ENCODE measurements around the gene HIVEP3. TPM values are rescaled to one million over a fixed set of nuclear protein-coding genes. Genes with fewer than 3 reads are reported as not detected.

HIVEP3 gene
- total and polyA plus RNA-seq, 2 donors (not counting 1 experiment from before 2014, with no cell fraction given) = 2.0 to 5.1 TPM

GRCh38 chr1:41598325-41598724, 320.4 kb downstream of the HIVEP3 start:
- H3K79me2 ChIP-seq (ENCODE audit: control insufficient read depth, insufficient read depth, low read length) = peaks cover 24% of the 10 kb centered on the region
- TF ChIP-seq CTCF (IDR thresholded peaks at IDR 0.05) (no peak), EZH2 (IDR thresholded peaks at IDR 0.05; ENCODE audit: borderline replicate concordance, insufficient read depth, low read depth, low read length, poor library complexity, severe bottlenecking) (no peak)
- intact Hi-C loops (cut with micrococcal nuclease) = no loop called here
- H3K36me3 ChIP-seq (replicated peaks in 1 of 2; ENCODE audit: control extremely low read depth in 1 of 2, control insufficient read depth in 1 of 2, extremely low read depth in 1 of 2, insufficient read depth in 2 of 2, low read length in 1 of 2) = no peaks in the 10 kb centered on the region
- H3K27me3 ChIP-seq (replicated peaks in 1 of 4; ENCODE audit: control extremely low read depth in 1 of 4, control insufficient read depth in 3 of 4, insufficient read depth in 4 of 4, low read length in 3 of 4) = no peaks in the 10 kb centered on the region
- CTCF ChIA-PET = no interaction called here
- Mint-ChIP-seq H3K27me3 (no peaks in the 10 kb centered on the region), H3K9me3 (ENCODE audit: insufficient read depth) (no peaks in the 10 kb centered on the region), H3K4me1 (peaks cover 2% of the 10 kb centered on the region), H3K4me3 (no peak overlapping the region), H3K27ac (no peak overlapping the region)
- no peak overlapping the region for H3K27ac ChIP-seq (ENCODE audit: low read length in 2 of 2)
- no peaks in the 10 kb centered on the region for H4K20me1 ChIP-seq (ENCODE audit: control insufficient read depth, insufficient read depth, low read length, poor library complexity, severe bottlenecking)
- peaks cover 0 to 3% (median 0%) of the 10 kb centered on the region in 3 donors for H3K9me3 ChIP-seq (ENCODE audit: control extremely low read depth in 1 of 3, control insufficient read depth in 2 of 3, insufficient read depth in 1 of 3, low read length in 2 of 3)
- ATAC-seq (ENCODE audit: low read depth) = no peak
- no peak overlapping the region for H2AFZ ChIP-seq (ENCODE audit: insufficient read depth, low read depth, low read length, poor library complexity, severe bottlenecking)
- POLR2A ChIA-PET = no interaction called here
- H3K4me3 ChIP-seq (ENCODE audit: control extremely low read depth in 1 of 5, extremely low read depth in 1 of 5, insufficient read depth in 1 of 5, low read depth in 2 of 5, low read length in 4 of 5) = no peak overlapping the region
- no peak overlapping the region for H3K4me2 ChIP-seq (replicated peaks; ENCODE audit: low read depth, low read length, poor library complexity, severe bottlenecking)
- H3K9ac ChIP-seq (ENCODE audit: low read length) = no peak overlapping the region
- no peak for DNase-seq
- no peaks in the 10 kb centered on the region for H3K4me1 ChIP-seq (ENCODE audit: control insufficient read depth in 2 of 2, insufficient read depth in 2 of 2, low read length in 2 of 2)
- WGBS (ENCODE audit: insufficient coverage) = no CpG with 5 or more reads among the region's 3 CpGs

- H3K4me3 Mint-ChIP-seq = no peak overlapping the region
- H3K4me2 ChIP-seq (replicated peaks; ENCODE audit: low read depth, low read length, poor library complexity, severe bottlenecking) = no peak overlapping the region
- no peaks in the 10 kb centered on the region for H3K27me3 Mint-ChIP-seq
- no peaks in the 10 kb centered on the region for H3K9me3 Mint-ChIP-seq (ENCODE audit: insufficient read depth)
- H3K27ac Mint-ChIP-seq = no peak overlapping the region
- H3K4me3 ChIP-seq (ENCODE audit: control extremely low read depth in 1 of 5, extremely low read depth in 1 of 5, insufficient read depth in 1 of 5, low read depth in 2 of 5, low read length in 4 of 5) = no peak overlapping the region
- DNase-seq = no peak
- ATAC-seq (ENCODE audit: low read depth) = no peak
- WGBS (ENCODE audit: insufficient coverage) = 90% methylated on average over 4 of the region's 5 CpGs
- H2AFZ ChIP-seq (ENCODE audit: insufficient read depth, low read depth, low read length, poor library complexity, severe bottlenecking) = no peak overlapping the region
- ChIA-PET CTCF (interaction anchor here (1.2 kb wide), 1 partner anchor 299 kb away, joined by 3 read pairs; no protein-coding TSS in a partner anchor), POLR2A (no interaction called here)
- no peaks in the 10 kb centered on the region for H3K36me3 ChIP-seq (replicated peaks in 1 of 2; ENCODE audit: control extremely low read depth in 1 of 2, control insufficient read depth in 1 of 2, extremely low read depth in 1 of 2, insufficient read depth in 2 of 2, low read length in 1 of 2)
- no peaks in the 10 kb centered on the region for H3K4me1 Mint-ChIP-seq
- no peak overlapping the region for H3K27ac ChIP-seq (ENCODE audit: low read length in 2 of 2)
- peaks cover 22% of the 10 kb centered on the region for H3K79me2 ChIP-seq (ENCODE audit: control insufficient read depth, insufficient read depth, low read length)
- no peaks in the 10 kb centered on the region for H3K4me1 ChIP-seq (ENCODE audit: control insufficient read depth in 2 of 2, insufficient read depth in 2 of 2, low read length in 2 of 2)
- H4K20me1 ChIP-seq (ENCODE audit: control insufficient read depth, insufficient read depth, low read length, poor library complexity, severe bottlenecking) = no peaks in the 10 kb centered on the region
- H3K27me3 ChIP-seq (replicated peaks in 1 of 4; ENCODE audit: control extremely low read depth in 1 of 4, control insufficient read depth in 3 of 4, insufficient read depth in 4 of 4, low read length in 3 of 4) = no peaks in the 10 kb centered on the region
- H3K9ac ChIP-seq (ENCODE audit: low read length) = no peak overlapping the region
- H3K9me3 ChIP-seq (ENCODE audit: control extremely low read depth in 1 of 3, control insufficient read depth in 2 of 3, insufficient read depth in 1 of 3, low read length in 2 of 3) = peaks cover 0 to 8% (median 3%) of the 10 kb centered on the region in 3 donors
- intact Hi-C loops (cut with micrococcal nuclease) = no loop called here
- TF ChIP-seq CTCF (IDR thresholded peaks at IDR 0.05) (no peak), EZH2 (IDR thresholded peaks at IDR 0.05; ENCODE audit: borderline replicate concordance, insufficient read depth, low read depth, low read length, poor library complexity, severe bottlenecking) (no peak)
Observed at GRCh38 chr1:41592451-41593125, 326.1 kb downstream of the HIVEP3 start.
